Measurements from ENCODE around the gene NQO2.
"Not testable (repeated sequence)": the region's sequence is repeated elsewhere in the genome, so short reads cannot be mapped to it uniquely, and the experiment has no call there.

Gene NQO2

DNA sequence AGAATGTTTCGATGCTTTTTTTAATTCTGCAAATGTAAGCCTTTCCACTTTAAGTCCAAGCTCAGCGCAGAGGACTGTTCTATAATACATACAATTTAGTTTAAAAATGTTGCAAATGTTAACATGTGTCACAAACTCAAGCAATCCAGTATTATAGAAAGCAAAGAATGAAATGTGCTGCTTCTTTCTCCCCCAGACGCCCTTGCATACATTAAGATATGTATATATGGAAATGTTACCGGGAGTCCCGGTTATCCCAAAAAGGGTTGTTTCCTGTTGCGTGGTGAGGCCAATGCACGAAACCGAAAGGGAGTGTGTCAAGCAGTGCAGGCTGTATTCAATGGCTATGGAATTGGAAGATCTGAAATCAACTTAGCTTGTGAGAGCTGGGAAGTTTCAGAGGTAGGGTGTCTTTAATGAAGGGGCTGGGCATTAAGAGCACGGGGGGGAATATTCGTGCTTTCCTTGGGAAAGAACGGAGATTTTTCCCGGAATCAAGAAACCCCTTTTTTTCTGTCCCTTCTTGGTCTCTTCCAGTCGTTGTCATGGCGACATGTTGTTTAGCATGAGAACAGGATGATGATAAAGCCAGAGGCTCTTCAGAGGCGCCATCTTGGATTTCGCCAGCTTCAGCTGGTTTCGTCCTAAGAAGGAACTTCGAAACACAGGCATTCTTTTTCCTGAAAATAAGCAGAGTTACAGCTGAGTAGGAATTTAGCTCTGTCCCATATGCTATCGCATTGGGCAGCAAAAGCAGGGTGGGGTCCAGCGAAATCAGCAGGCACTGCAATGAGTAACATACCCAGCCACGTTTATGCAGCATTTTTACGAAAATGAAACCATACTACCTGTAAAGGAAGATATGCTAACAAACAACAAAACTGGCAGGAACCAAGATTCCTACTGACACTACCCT lies 10.1 kb upstream of the NQO2 start:
- peak; percentile 89 for DNase-seq

DNA sequence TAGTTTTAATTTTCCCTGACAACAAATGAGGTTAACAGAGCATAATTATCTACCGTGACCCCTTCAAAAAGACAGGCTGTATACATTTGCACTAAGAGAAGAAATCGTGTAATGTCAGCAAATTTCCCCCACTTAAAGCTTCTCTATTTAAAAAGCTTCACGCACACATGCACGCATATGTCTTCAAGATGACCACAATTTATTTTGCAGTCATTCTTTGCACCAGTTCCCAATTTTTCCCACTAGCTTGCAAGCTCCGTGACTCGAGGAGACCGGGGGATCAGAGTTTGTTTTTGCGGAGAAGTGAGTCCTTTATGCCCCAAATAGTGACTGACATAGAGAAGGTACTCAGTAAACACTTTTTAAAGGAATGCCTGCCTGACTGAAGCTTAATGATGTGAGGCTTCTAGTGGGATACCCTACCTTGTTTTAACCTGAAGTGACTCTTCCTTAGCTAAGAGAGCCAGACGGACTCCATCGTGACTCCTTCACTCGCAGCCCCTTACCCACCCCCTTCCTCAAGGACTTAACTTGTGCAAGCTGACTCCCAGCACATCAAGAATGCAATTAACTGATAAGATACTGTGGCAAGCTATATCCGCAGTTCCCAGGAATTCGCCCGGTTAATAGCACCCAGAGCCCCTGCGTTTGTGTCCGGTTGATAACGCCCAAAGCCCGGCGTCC lies 9.3 kb upstream of the NQO2 start:
- DNase-seq, result no peak

DNA sequence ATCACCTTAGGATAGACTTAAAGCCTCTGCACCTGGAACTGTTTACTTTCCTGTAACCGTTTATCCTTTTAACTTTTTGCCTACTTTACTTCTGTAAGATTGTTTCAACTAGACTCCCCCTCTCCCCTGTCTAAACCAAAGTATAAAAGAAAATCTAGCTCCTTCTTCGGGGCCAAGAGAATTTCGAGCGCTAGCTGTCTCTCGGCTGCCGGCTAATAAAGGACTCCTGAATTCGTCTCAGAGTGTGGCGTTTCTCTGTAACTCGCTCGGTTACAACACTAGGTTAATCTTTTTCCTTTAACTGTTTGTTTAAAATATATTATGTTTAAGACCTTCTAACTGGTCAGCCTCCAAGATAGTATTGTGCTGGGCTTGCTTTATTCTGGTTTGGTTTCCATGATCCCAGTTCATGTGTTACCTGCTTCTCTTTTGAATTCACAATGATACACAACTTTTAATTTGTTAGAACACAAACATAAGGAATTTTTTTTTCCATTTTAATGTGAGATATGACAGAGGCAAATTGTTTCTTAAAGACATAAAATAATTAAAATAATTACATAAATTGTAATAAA lies 8.7 kb upstream of the NQO2 start:
- DNase-seq, result no peak

DNA sequence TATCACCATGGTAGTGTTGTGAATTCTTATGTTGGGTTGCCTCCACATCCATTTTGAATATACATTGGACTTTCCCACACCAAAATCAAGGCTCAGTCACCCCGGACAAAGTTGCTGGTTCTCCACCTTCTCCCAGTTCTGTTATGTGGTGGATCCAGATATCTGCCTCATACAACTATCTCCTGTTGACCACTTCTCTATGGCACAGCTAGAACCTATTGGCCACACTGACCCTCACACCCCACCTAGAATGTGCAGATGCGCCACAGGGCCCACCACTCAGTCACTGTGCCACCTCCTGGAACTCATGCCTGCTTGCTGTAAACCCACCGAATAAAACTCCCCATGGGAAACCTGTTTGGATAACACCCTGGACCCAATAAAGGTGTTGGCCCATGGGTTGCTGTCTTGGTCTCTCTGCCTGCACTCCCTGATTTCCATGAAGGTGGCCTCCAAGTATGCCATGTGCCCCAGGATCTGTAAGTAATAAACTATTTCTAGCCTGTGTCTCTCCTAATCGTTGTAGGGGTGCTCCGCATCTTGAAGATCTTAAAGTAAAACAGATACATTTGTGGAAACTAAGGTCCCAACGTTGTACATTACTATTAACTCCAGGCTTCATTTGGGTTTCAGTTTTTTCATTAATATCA lies 7.2 kb upstream of the NQO2 start:
- no peak for DNase-seq

DNA sequence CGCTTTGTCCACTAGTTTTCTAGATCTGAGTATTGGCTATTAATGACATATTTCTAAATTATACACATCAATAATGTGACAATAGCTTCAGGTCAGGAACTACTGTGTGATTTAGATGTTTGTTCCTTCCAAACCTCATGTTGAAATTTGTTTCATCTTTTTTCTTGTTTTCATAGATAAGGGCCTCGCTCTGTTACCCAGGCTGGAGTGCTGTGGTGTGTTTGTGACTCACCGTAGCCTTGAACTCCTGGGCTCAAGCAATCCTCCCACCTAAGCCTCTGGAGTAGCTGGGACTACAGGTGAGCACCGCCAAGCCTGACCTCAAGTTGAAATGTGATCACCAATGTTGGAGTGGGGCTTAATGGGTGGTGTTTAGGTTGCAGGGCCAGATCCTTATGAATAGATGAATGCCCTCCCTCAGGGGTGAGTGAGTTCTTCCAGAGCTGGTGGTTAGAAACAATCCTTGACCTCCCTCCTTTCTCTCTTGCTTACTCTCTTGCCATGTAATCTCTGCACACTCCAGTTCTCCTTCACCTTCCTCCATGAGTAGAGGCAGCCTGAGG lies 5.9 kb upstream of the NQO2 start:
- no peak for DNase-seq

DNA sequence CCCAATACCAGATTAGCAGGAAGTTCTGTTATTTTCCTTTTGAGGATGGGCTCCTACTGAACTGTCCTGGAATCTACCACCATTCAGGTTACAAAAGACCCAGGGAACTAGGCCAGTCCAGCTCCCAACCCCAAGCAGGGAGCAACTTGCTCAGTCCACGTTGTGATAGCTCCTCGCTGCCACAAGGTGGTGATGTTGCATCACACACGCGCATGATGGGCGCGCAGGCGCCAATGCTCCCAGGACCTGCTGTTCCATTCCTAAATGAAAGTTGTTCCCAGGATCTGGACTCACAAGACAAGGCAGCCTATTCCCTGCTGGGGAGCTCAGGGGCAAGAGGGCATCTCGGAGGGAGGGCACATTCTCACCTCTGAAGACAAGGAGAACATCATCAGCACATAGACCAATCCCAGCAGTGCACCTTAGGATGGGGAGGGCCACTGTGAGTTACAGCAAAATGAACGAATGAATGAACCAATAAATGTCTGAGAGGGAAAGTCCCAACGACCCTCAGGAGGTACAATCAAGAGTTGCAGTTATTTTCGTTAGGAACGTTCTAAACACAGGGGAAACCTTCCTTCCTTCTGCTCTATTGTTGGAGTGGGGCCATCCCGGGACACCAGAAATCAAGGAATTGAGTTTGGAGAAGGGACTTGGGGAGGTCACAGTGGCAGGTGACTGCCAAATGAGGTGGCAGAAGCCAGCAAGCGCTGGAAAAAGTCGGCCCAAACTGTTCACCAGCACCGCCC lies 1.3 kb upstream of the NQO2 start:
- DNase-seq, result peak; percentile 32

DNA sequence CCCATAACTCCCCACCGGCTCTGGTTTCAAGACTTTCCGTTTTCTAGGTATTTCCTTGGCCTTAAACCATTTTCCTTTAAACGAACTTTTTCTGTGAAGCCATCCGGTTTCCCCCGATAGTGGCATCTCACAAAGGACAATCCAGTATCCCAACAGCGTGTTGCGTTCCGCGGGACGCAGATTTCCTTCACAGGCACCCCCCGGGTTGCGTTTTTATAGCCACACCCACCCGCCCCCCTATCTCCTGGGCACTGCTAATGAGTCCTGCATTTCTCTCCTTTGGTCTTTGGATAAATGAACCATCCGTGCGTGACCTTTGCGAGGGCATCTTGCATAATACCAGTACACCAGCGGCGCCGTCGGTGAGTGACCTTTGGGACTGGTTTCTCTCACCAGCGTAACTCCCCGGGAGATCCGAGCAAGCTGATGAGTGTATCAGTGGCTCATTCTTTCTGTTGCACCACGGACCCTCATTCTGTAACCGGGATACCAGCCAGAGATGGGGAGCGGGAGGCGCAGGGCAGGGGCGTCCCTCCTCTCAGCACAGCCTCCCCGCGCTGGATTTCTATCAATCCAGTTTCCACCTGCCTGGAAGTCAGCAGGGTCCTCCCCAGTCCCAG lies 586 bp upstream of the NQO2 start:
- peak; percentile 71 for DNase-seq

DNA sequence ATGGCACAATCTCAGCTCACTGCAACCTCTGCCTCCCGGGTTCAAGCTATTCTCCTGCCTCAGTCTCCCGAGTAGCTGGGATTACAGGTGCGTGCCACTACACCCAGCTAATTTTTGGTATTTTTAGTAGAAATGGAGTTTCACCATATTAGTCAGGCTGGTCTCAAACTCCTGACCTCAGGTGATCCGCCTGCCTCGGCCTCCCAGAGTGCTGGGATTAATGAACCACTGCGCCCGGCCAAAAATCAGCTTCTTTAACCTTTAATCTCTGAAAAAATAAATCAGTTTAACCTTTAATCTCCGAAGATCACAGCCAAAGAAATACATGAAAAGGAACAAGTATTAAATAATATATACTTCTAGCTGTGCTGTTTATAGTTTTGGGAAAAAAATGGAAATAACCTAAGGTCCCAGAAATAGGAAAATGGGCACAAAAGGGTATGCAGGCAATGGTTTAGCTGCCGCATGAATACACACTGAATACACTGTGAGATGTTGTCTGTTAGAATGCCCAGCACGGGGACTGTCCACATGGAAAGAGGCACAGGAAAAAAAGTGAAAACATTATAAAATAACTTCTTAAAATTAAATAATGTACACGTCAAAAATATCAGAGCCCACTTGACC lies 1.6 kb downstream of the NQO2 start:
- DNase-seq, result no peak

DNA sequence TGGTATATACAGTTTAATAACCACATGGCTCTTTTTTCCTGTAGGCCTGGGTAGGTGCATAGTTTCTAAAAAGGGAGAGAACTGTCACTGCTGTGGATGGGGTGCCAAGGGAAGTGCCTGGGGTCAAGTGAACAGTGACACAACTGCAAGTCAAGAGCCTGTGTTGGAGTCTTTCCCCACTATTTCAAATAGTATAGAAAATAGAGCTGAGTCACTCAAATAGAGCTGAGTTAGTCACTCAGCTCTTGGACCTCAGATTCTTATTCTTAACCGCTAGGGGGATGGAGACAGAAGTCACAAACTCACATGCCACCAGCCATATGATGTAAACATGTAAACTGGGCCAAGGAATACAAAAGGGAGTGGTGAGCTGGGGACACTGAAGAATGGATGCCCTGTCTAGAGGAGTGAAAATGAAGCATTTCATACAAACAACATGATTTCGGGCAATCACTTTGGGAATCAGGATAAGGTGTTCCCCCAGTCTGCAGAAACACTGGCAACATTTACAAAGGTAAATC lies 2.1 kb downstream of the NQO2 start:
- DNase-seq, result no peak

DNA sequence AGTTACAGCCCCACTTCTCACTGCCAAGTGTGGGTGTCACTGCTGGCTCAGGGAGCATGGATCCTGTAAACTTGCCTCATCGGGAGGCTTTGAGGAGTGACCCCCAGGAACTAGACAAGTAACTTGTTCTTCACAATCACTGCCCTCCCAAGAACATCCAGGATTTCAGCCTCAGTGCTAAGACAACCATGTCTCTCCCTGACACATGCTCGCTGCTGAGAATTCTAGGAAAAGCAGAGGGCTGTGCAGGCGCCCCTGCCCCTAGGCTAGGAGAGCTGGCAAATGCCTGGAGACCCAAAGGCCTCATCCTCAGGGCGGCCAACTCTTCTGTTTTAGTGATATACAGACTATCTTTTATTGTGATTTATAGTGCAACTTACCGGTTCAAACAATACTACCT lies 3.5 kb downstream of the NQO2 start:
- not testable (repeated sequence) for DNase-seq

DNA sequence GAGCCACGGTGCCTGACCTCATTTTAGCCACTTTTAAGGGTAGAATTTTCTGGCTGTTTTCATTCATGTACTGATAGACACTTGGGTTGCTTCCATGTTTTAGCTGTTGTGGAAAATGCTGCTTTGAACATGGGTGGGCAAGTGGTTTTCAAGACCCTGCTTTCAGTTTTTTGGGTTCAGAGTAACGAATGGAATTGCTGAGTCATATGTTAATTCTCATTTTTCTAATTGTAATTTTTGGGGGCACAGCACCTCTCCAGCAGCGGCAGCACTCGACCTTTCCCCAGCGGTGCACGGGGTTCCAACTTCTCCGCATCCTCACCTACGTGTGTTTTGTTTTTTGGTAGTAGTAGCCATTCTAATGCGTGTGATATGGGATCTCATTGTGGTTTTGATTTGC lies 5.4 kb downstream of the NQO2 start:
- DNase-seq, result no peak

DNA sequence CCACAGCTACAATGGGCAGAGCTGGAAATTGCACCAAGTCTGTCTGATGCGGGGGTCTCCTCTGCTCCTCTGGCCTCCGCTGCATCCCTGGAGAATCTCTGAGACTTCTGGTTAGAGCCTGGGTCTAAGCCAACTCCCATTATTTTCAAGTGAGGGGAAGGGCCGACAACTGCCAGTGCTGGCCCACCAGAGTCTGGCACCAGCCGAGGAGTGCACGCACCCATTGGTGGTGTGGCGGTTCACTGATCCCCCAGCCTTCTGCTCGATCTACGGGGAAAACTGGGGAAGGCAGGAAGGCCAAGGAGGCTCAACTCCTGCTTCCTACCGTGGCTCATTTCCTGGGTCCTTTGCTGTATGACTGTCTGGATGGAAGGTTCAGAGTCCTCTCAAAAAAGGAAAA lies 6.2 kb downstream of the NQO2 start:
- no peak for DNase-seq

DNA sequence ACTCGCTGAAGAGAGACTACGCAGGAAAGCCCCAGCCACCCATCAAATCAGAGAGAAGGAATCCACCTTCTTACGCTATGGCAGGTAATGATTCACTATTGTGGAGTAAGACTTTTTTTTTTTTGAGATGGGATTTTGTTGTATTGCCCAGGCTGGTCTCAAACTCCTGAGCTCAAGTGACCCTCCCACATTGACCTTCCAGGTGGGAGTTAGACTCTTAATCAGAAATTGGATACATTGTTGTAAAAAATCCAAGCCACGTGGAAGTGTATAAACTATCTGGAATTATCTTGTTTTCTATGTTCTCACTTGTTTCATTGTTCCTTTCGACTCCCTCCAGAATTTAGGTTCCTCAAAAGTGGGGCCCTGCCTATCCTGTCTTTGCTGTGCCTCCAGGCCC lies 6.8 kb downstream of the NQO2 start:
- DNase-seq, result no peak

DNA sequence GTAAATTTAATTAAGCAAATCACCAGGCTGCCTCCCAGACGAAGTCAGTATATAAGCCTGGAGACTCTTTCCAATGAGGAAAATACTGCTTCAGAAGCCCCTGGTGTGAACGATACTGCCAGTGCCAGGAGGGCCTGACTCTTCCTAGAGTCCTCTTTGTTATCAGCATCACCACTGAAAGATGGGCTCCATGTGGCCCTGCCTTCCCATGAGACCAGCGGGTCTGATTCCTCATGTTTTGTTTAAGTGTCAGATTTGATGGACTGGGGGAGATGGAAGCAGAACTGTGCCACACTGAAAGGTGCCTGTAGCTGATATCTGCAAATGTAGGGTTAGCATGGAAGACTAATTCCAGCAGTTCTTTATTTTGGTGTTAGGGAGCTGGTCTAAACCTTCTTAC lies 7.9 kb downstream of the NQO2 start:
- DNase-seq, result no peak

DNA sequence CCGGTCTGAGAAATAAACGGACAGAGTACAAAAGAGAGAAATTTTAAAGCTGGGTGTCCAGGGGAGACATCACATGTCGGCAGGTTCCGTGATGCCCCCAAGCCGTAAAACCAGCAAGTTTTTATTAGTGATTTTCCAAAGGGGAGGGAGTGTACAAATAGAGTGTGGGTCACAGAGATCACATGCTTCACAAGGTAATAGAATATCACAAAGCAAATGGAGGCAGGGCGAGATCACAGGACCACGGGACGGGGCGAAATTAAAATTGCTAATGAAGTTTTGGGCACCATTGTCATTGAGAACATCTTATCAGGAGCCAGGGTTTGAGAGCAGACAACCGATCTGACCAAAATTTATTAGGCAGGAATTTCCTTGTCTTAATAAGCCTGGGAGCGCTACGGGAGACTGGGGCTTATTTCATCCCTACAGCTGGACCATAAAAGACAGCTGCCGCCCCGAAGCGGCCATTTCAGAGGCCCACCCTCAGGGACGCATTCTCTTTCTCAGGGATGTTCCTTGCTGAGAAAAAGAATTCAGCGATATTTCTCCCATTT lies 9.1 kb downstream of the NQO2 start:
- not testable (repeated sequence) for DNase-seq

DNA sequence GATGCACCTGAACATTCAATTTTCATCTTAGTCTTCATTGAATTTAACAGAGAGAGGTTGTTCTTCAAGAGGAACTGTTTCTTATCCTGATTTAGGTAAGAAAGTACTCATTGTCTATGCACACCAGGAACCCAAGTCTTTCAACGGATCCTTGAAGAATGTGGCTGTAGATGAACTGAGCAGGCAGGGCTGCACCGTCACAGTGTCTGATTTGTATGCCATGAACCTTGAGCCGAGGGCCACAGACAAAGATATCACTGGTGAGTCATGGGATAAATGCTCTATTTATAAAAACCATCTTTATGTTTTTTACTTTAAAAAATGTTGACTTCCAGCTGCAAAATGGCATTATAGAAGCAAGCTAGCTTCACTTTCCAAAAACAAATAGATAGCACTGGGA lies 10.2 kb downstream of the NQO2 start:
- DNase-seq, result no peak

DNA sequence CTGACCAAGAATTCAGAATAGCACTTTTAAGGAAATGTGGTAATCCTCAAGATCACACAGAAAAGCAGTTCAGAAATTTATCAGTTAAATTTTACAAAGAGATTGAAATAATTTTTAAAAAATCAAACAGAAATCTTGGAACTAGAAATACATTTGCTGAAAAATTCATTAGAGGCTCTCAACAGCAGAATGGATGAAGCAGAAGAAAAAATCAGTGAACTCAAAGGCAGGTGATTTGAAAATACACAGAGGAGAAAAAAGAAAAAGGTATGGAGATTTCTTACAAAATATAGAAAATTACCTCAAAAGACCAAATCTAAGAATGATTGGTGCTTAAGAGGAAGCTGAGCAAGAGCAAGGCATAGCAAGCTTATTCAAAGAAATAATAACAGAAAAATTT lies 11.5 kb downstream of the NQO2 start:
- DNase-seq, result no peak

DNA sequence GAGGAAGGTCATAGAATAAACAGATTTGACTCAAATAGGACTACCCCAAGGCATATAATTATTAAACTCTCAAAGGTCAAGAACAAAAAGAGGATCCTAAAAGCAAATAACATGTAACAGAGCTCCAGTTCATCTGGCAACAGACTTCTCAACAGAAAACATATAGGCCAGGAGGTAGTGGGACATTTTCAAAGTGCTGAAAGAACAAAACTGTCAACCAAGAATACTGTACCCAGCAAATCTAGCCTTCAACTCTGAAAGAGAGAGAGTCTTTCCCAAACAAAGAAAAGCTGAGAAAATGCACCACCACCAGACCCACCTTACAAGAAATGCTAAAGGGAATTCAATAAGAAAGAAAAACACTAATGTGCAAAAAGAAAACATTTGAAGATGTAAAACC lies 11.9 kb downstream of the NQO2 start:
- no peak for DNase-seq

DNA sequence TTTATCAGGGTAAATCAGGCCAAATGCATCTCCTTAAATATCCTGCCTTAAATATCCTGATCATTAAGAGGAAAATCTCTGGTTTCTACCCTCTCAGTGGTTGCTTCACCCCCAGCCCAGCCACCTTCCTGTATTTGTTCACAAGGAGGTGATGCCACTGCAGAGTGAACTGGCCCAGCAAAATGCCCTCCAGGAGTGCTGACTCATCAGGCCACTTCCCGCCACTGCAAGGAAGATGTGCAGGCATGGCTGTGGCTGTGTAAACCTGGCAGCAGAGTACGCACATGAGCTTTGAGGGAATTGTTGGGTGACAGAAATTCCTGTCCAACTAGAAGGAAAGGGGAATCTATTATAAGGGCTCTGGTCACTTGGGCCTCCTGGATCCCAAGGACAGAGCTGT lies 13.8 kb downstream of the NQO2 start:
- DNase-seq, result no peak

DNA sequence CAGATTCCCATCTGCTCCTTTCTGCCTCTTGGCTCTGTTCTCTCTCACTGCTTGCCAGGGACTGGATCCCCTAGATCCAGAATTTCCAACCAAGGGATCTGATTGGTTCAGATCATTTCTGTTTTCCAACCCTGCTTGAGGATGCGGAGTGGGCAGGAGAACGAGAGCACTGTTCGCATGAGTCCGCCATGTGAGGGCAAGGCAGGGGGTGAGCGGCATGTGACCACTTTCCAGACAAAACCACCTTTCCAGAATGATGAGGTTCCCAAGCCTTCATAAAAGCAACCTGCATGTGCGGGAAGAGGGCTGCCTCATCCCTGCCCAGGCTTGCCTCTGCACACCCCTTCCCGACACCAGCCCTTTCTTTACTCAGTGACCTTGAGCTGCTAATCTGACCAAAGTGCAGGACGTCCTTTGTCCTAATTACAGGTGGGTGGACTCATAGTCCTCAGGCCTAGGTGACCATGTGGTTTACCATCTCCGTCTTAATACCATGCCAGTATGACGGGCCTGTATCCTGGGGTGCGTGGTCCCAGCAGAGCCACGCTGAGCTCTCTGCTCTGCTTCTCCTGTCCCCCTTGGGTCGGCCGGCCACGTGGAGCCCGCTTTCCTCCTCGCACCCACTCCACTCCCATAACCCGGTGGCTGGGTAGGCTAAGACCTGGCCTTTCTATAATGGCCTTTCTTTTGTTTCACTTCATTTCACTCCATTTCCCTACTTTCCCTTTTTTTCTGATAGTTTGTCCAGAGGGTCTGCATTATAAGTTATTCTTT lies 14.4 kb downstream of the NQO2 start:
- no peak for DNase-seq
